ENCODE data around the gene TMA7.
"Not testable (repeated sequence)": the region's sequence is repeated elsewhere in the genome, so short reads cannot be mapped to it uniquely, and the experiment has no call there.

TMA7 gene

GRCh38 chr3:48446425-48447193 is 6.6 kb downstream of the TMA7 start, which contains the start of gene ATRIP:
Gene ATRIP (plus strand): TSS chr3:48446737. CDS start chr3:48446846, 109 bp downstream.
- no peaks in the 10 kb centered on the region for H3K9me3 ChIP-seq (ENCODE audit: control insufficient read depth, insufficient read depth, low read depth, low read length)
- H3K27ac ChIP-seq (ENCODE audit: low read depth, low read length), result peak within 1 kb of the TSS; percentile 70; the same call in 1 of the 2 replicates
- peaks cover 44% of the 10 kb centered on the region for H3K36me3 ChIP-seq (ENCODE audit: control insufficient read depth, insufficient read depth, low read length)
- H3K4me1 ChIP-seq (ENCODE audit: control insufficient read depth, insufficient read depth, low read length), result peaks cover 14% of the 10 kb centered on the region; the same call in 1 of the 2 replicates
- H3K9ac ChIP-seq (ENCODE audit: low read length), result peak within 1 kb of the TSS; percentile 96
- H3K27me3 ChIP-seq (ENCODE audit: control insufficient read depth, insufficient read depth, low read length), result no peaks in the 10 kb centered on the region
- peak within 1 kb of the TSS; percentile 100 for H3K4me3 ChIP-seq (ENCODE audit: low read depth, low read length)

- Histone ChIP-seq H3K27me3 (ENCODE audit: control insufficient read depth, insufficient read depth, low read length) (no peaks in the 10 kb centered on the region), H3K9me3 (ENCODE audit: control insufficient read depth, insufficient read depth, low read depth, low read length) (no peaks in the 10 kb centered on the region), H3K9ac (ENCODE audit: low read length) (no peak overlapping the region), H3K4me1 (ENCODE audit: control insufficient read depth, insufficient read depth, low read length) (peaks cover 11% of the 10 kb centered on the region; the same call in 1 of the 2 replicates), H3K36me3 (ENCODE audit: control insufficient read depth, insufficient read depth, low read length) (peaks cover 59% of the 10 kb centered on the region), H3K4me3 (ENCODE audit: low read depth, low read length) (no peak overlapping the region), H3K27ac (ENCODE audit: low read depth, low read length) (no peak overlapping the region)
These were observed 11.2 kb downstream of the TMA7 start for GRCh38 chr3:48451270-48451669.

GRCh38 chr3:48456456-48456855 is 16.4 kb downstream of the TMA7 start:
- H3K4me3 ChIP-seq (ENCODE audit: low read depth, low read length), result no peak overlapping the region
- H3K27me3 ChIP-seq (ENCODE audit: control insufficient read depth, insufficient read depth, low read length), result no peaks in the 10 kb centered on the region
- H3K27ac ChIP-seq (ENCODE audit: low read depth, low read length), result no peak overlapping the region
- H3K9me3 ChIP-seq (ENCODE audit: control insufficient read depth, insufficient read depth, low read depth, low read length), result no peaks in the 10 kb centered on the region
- H3K9ac ChIP-seq (ENCODE audit: low read length), result no peak overlapping the region
- H3K36me3 ChIP-seq (ENCODE audit: control insufficient read depth, insufficient read depth, low read length), result peaks cover 88% of the 10 kb centered on the region
- H3K4me1 ChIP-seq (ENCODE audit: control insufficient read depth, insufficient read depth, low read length), result no peaks in the 10 kb centered on the region

- Histone ChIP-seq H3K4me3 (ENCODE audit: low read depth, low read length) (no peak overlapping the region), H3K9me3 (ENCODE audit: control insufficient read depth, insufficient read depth, low read depth, low read length) (no peaks in the 10 kb centered on the region), H3K9ac (ENCODE audit: low read length) (no peak overlapping the region), H3K27ac (ENCODE audit: low read depth, low read length) (no peak overlapping the region), H3K36me3 (ENCODE audit: control insufficient read depth, insufficient read depth, low read length) (peaks cover 64% of the 10 kb centered on the region), H3K4me1 (ENCODE audit: control insufficient read depth, insufficient read depth, low read length) (no peaks in the 10 kb centered on the region), H3K27me3 (ENCODE audit: control insufficient read depth, insufficient read depth, low read length) (no peaks in the 10 kb centered on the region)
These were observed 19.3 kb downstream of the TMA7 start for GRCh38 chr3:48459331-48459730.

GRCh38 chr3:48459773-48460516 is 19.9 kb downstream of the TMA7 start:
- H3K27me3 ChIP-seq (ENCODE audit: control insufficient read depth, insufficient read depth, low read length), result no peaks in the 10 kb centered on the region
- no peak overlapping the region for H3K27ac ChIP-seq (ENCODE audit: low read depth, low read length)
- H3K4me3 ChIP-seq (ENCODE audit: low read depth, low read length), result no peak overlapping the region
- H3K4me1 ChIP-seq (ENCODE audit: control insufficient read depth, insufficient read depth, low read length), result no peaks in the 10 kb centered on the region
- H3K36me3 ChIP-seq (ENCODE audit: control insufficient read depth, insufficient read depth, low read length), result peaks cover 63% of the 10 kb centered on the region
- H3K9me3 ChIP-seq (ENCODE audit: control insufficient read depth, insufficient read depth, low read depth, low read length), result no peaks in the 10 kb centered on the region
- H3K9ac ChIP-seq (ENCODE audit: low read length), result no peak overlapping the region

GRCh38 chr3:48460517-48460902 is 20.5 kb downstream of the TMA7 start:
- H3K27ac ChIP-seq (ENCODE audit: low read depth, low read length), result no peak overlapping the region
- H3K4me3 ChIP-seq (ENCODE audit: low read depth, low read length), result no peak overlapping the region
- H3K4me1 ChIP-seq (ENCODE audit: control insufficient read depth, insufficient read depth, low read length), result peaks cover 4% of the 10 kb centered on the region
- no peaks in the 10 kb centered on the region for H3K27me3 ChIP-seq (ENCODE audit: control insufficient read depth, insufficient read depth, low read length)
- no peaks in the 10 kb centered on the region for H3K9me3 ChIP-seq (ENCODE audit: control insufficient read depth, insufficient read depth, low read depth, low read length)
- peaks cover 58% of the 10 kb centered on the region for H3K36me3 ChIP-seq (ENCODE audit: control insufficient read depth, insufficient read depth, low read length)
- no peak overlapping the region for H3K9ac ChIP-seq (ENCODE audit: low read length)

- Histone ChIP-seq H3K4me1 (ENCODE audit: control insufficient read depth, insufficient read depth, low read length) (peaks cover 17% of the 10 kb centered on the region), H3K36me3 (ENCODE audit: control insufficient read depth, insufficient read depth, low read length) (peaks cover 50% of the 10 kb centered on the region)
- not testable (repeated sequence) for H3K27me3 ChIP-seq (ENCODE audit: control insufficient read depth, insufficient read depth, low read length); H3K27ac ChIP-seq (ENCODE audit: low read depth, low read length); H3K9ac ChIP-seq (ENCODE audit: low read length); H3K9me3 ChIP-seq (ENCODE audit: control insufficient read depth, insufficient read depth, low read depth, low read length); H3K4me3 ChIP-seq (ENCODE audit: low read depth, low read length)
These were observed 21.7 kb downstream of the TMA7 start for GRCh38 chr3:48461767-48462166.

GRCh38 chr3:48463703-48464102 is 23.6 kb downstream of the TMA7 start:
- H3K9me3 ChIP-seq (ENCODE audit: control insufficient read depth, insufficient read depth, low read depth, low read length), result no peaks in the 10 kb centered on the region
- no peak overlapping the region for H3K27ac ChIP-seq (ENCODE audit: low read depth, low read length)
- H3K4me3 ChIP-seq (ENCODE audit: low read depth, low read length), result no peak overlapping the region
- H3K27me3 ChIP-seq (ENCODE audit: control insufficient read depth, insufficient read depth, low read length), result no peaks in the 10 kb centered on the region
- no peak overlapping the region for H3K9ac ChIP-seq (ENCODE audit: low read length)
- peaks cover 59% of the 10 kb centered on the region for H3K36me3 ChIP-seq (ENCODE audit: control insufficient read depth, insufficient read depth, low read length)
- H3K4me1 ChIP-seq (ENCODE audit: control insufficient read depth, insufficient read depth, low read length), result peaks cover 23% of the 10 kb centered on the region

- peaks cover 59% of the 10 kb centered on the region for H3K36me3 ChIP-seq (ENCODE audit: control insufficient read depth, insufficient read depth, low read length)
- H3K27ac ChIP-seq (ENCODE audit: low read depth, low read length), result no peak overlapping the region
- no peaks in the 10 kb centered on the region for H3K9me3 ChIP-seq (ENCODE audit: control insufficient read depth, insufficient read depth, low read depth, low read length)
- H3K4me3 ChIP-seq (ENCODE audit: low read depth, low read length), result no peak overlapping the region
- no peak overlapping the region for H3K9ac ChIP-seq (ENCODE audit: low read length)
- H3K27me3 ChIP-seq (ENCODE audit: control insufficient read depth, insufficient read depth, low read length), result no peaks in the 10 kb centered on the region
- H3K4me1 ChIP-seq (ENCODE audit: control insufficient read depth, insufficient read depth, low read length), result peaks cover 23% of the 10 kb centered on the region
These were observed 24.7 kb downstream of the TMA7 start for GRCh38 chr3:48464713-48465221.

- peaks cover 26% of the 10 kb centered on the region for H3K4me1 ChIP-seq (ENCODE audit: control insufficient read depth, insufficient read depth, low read length)
- H3K4me3 ChIP-seq (ENCODE audit: low read depth, low read length), result no peak overlapping the region
- H3K9me3 ChIP-seq (ENCODE audit: control insufficient read depth, insufficient read depth, low read depth, low read length), result no peaks in the 10 kb centered on the region
- H3K27me3 ChIP-seq (ENCODE audit: control insufficient read depth, insufficient read depth, low read length), result no peaks in the 10 kb centered on the region
- H3K9ac ChIP-seq (ENCODE audit: low read length), result peak overlapping the region; percentile 45
- H3K36me3 ChIP-seq (ENCODE audit: control insufficient read depth, insufficient read depth, low read length), result peaks cover 58% of the 10 kb centered on the region
- H3K27ac ChIP-seq (ENCODE audit: low read depth, low read length), result no peak overlapping the region
These were observed 25.1 kb downstream of the TMA7 start for GRCh38 chr3:48465237-48465530.

Measured in HUES6 (cell line).